K562 (cell line): ENCODE measurements around the gene STK36. TPM values are rescaled to one million over a fixed set of nuclear protein-coding genes. Genes with fewer than 3 reads are reported as not detected.

ENCODE experiments used
- BRF1 ChIP-seq: IDR thresholded peaks from 3 replicates; pipeline ENCODE4 v1.6.1; 2011; ENCODE audit warnings: borderline replicate concordance, mild to moderate bottlenecking; ENCODE audit not compliant: insufficient read length; ENCODE audit errors: extremely low read depth
- KDM5B ChIP-seq: fragments of 200-600 bp; sonication (generic); IDR thresholded peaks from 2 replicates; pipeline ENCODE4 v1.6.1; 2012; ENCODE audit warnings: low read depth, mild to moderate bottlenecking, moderate library complexity, low read length, control low read depth, inconsistent platforms; ENCODE audit not compliant: insufficient replicate concordance
- MIER1 ChIP-seq: fragments of 450-650 bp; IDR thresholded peaks from 2 replicates; pipeline ENCODE4 v1.6.1; 2016; ENCODE audit warnings: antibody characterized with exemption, mild to moderate bottlenecking, low read depth
- MXI1 ChIP-seq: IDR thresholded peaks from 2 replicates; pipeline ENCODE4 v1.6.1; 2011; ENCODE audit warnings: low read depth, mild to moderate bottlenecking, improper control_type of control experiment, low read length
- NFRKB ChIP-seq: fragments of 450-650 bp; IDR thresholded peaks from 2 replicates; pipeline ENCODE4 v1.6.1; 2016; ENCODE audit warnings: low read depth
- PCBP2 ChIP-seq: fragments of 200-400 bp; formaldehyde crosslinking; IDR thresholded peaks from 2 replicates; pipeline ENCODE4 v1.6.1; 2018; ENCODE audit warnings: low read length, low read depth, mild to moderate bottlenecking, moderate library complexity; ENCODE audit not compliant: poor library complexity, severe bottlenecking
- SRSF3 ChIP-seq: fragments of 200-400 bp; formaldehyde crosslinking; IDR thresholded peaks from 2 replicates; pipeline ENCODE4 v1.6.1; 2016; ENCODE audit warnings: mild to moderate bottlenecking, low read length, moderate library complexity; ENCODE audit not compliant: insufficient read depth
- XRCC3 ChIP-seq: fragments of 450-650 bp; IDR thresholded peaks from 2 replicates; pipeline ENCODE4 v1.6.1; 2017; ENCODE audit warnings: mild to moderate bottlenecking, moderate library complexity
- ZBTB40 ChIP-seq, 2 experiments: fragments of 450-650 bp in 1 of 2; sonication (generic) in 1 of 2; formaldehyde crosslinking in 1 of 2; IDR thresholded peaks; 2 replicates each; pipeline versions ENCODE4 v1.7.1 to v1.9.0; 2016 to 2022; ENCODE audit warnings: inconsistent platforms in 1 of 2, mild to moderate bottlenecking in 1 of 2, missing genetic modification reagents in 1 of 2
- ZNF143 ChIP-seq: sonication (generic); formaldehyde crosslinking; IDR thresholded peaks from 2 replicates; pipeline ENCODE4 v1.9.0; 2022; ENCODE audit warnings: mild to moderate bottlenecking, missing genetic modification reagents
- polyA plus RNA-seq, 8 experiments: library from polyadenylated mRNA; depleted of rRNA in 4 of 8; stranded (reverse) in 5 of 8; unstranded in 3 of 8; fragments of >200 nt; fragmentation: Nextera tagmentation in 2 of 8; fragmentation: Illumina TruSeq in 1 of 8; extraction: Ambion mirVana in 2 of 8; extraction: Trizol in 1 of 8; gene quantifications; 2 replicates each; pipeline versions ENCODE4 v1.2.1 to v1.2.3, GENCODE V29; 2011 to 2014; ENCODE audit warnings: inconsistent platforms in 1 of 8, missing spikeins in 1 of 8
- total RNA-seq, 7 experiments: library from RNA; depleted of rRNA in 6 of 7; stranded (reverse); fragments of >200 nt in 6 of 7; fragmentation: Illumina TruSeq in 2 of 7; extraction: Trizol in 2 of 7; gene quantifications; 2 replicates each; pipeline versions ENCODE4 v1.2.1 to v1.2.3, GENCODE V29; 2011 to 2021; ENCODE audit warnings: low replicate concordance in 1 of 7
- TF ChIP-seq, protein P1 (sequence below), 2 experiments: fragments of 450-650 bp in 1 of 2; sonication (generic) in 1 of 2; formaldehyde crosslinking in 1 of 2; IDR thresholded peaks in 1 of 2; conservative IDR thresholded peaks in 1 of 2; 2 replicates each; pipeline versions ENCODE4 v1.6.1 to v1.8.1; 2016 to 2023; ENCODE audit warnings: mild to moderate bottlenecking in 2 of 2, moderate library complexity in 2 of 2, inconsistent platforms in 1 of 2, missing genetic modification reagents in 1 of 2
- TF ChIP-seq, protein P2 (sequence below): fragments of 450-650 bp; IDR thresholded peaks from 2 replicates; pipeline ENCODE4 v1.7.1; 2018; ENCODE audit warnings: mild to moderate bottlenecking, low read depth; ENCODE audit not compliant: partially characterized antibody

Gene STK36
- total and polyA plus RNA-seq, 9 of the 15 experiments (the other 6 are each of a cell fraction or from before 2014, with no cell fraction given): 3.5 to 12.4 (median 6.7) TPM

DNA sequence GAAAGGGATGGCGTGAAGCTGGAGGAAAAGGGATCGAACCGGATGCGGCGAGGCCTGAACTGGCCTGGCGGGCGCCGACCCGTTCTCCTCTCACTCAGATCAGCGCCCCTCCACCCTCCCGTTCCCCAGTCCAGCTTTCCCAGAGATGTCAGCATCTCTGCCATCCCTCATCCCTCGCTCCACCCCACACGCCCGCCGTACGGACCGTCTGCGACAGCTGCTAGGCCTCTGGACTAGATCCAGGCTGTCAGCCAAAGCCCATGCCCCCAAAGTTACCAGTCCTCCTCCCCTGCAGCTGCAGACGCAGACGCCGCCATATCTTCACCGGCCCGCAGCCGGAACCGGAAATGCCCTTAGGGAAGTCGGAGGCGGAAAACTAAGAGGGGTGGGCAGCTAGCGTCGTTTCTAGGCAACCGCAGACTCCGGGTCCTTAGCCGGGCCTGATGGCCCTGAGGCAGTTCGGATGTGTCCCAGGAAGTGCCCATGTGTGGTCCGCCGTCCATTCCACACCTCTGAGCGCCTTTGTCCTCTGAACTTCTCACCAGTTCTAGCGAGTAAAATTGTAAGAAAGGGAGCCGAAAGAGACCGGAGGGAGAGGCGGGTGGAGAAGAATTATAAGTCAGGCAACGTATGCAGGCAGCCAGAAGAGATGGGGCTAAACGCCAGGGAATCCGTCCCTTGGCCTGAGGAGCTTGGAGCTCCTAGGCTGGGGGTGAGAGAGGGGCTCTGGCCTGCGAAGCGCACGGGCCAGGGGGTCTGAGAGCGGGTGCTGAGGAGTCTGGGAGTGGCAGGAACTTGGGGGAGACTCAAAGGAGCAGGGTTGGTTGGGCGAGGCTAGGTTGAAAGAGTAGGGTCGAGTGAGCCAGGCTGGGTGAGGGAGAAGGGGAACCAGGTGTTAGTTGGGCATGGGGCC, at the start of gene STK36, which contains the start of gene RNF25 (continued):
- TF ChIP-seq ZBTB40 (IDR thresholded peaks at IDR 0.05) (peak; percentile 96), ZBTB40 (CRISPR knock-in tag; IDR thresholded peaks at IDR 0.05) (no peak), KDM5B (peak; percentile 80), MIER1 (no peak), NFRKB (peak; percentile 68; the same call in 1 of the 2 replicates), SRSF3 (no peak), BRF1 (no peak), MXI1 (0 out of 2 replicates have a peak, but pooled peaks have one; percentile 24), XRCC3 (no peak), ZNF143 (CRISPR knock-in tag) (no peak), PCBP2 (no peak)
- TF ChIP-seq, protein P1, sequence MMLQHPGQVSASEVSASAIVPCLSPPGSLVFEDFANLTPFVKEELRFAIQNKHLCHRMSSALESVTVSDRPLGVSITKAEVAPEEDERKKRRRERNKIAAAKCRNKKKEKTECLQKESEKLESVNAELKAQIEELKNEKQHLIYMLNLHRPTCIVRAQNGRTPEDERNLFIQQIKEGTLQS (IDR thresholded peaks at IDR 0.05): no peak
- TF ChIP-seq, protein P1 (CRISPR knock-in tag; conservative IDR thresholded peaks at IDR 0.05): no peak
- TF ChIP-seq, protein P2, sequence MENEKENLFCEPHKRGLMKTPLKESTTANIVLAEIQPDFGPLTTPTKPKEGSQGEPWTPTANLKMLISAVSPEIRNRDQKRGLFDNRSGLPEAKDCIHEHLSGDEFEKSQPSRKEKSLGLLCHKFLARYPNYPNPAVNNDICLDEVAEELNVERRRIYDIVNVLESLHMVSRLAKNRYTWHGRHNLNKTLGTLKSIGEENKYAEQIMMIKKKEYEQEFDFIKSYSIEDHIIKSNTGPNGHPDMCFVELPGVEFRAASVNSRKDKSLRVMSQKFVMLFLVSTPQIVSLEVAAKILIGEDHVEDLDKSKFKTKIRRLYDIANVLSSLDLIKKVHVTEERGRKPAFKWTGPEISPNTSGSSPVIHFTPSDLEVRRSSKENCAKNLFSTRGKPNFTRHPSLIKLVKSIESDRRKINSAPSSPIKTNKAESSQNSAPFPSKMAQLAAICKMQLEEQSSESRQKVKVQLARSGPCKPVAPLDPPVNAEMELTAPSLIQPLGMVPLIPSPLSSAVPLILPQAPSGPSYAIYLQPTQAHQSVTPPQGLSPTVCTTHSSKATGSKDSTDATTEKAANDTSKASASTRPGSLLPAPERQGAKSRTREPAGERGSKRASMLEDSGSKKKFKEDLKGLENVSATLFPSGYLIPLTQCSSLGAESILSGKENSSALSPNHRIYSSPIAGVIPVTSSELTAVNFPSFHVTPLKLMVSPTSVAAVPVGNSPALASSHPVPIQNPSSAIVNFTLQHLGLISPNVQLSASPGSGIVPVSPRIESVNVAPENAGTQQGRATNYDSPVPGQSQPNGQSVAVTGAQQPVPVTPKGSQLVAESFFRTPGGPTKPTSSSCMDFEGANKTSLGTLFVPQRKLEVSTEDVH: peak; percentile 73
